Panc1 (cell line): Measurements from ENCODE around the gene EVC.

Source experiments
- POLR2AphosphoS5 ChIP-seq: IDR thresholded peaks from 2 replicates; pipeline ENCODE4 v1.6.1; 2012; ENCODE audit warnings: mild to moderate bottlenecking, low read depth, low read length, moderate library complexity
- TF ChIP-seq, protein P1 (sequence below): fragments of 450-650 bp; IDR thresholded peaks from 2 replicates; pipeline ENCODE4 v1.5.1; 2017; ENCODE audit warnings: mild to moderate bottlenecking
- TF ChIP-seq, protein P2 (sequence below), 2 experiments: IDR thresholded peaks; 2 replicates each; pipeline ENCODE4 v1.6.1; 2011 to 2012; ENCODE audit warnings: low read depth in 2 of 2, control low read depth in 1 of 2, low read length in 1 of 2, mild to moderate bottlenecking in 1 of 2, moderate library complexity in 1 of 2; ENCODE audit not compliant: insufficient read depth in 1 of 2

DNA sequence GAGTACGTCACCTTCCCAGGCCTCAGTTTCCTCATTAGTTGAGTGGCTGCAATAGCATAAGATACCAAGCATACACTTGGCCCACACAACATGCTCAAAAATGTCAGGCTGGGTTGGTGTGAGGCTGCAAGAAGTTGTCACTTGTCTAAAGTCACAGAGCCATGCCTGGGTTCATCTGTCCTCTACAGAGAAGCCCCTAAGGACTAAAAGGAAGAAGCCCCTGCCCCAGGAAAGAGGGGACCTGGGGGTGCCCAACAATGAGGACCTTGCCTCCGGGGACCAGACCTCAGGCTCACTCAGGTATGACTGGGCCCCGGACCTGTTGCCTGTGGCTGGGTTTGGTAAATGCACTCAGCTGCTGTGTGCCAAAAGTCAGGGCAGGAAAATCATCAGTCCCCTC is 99.2 kb downstream of the EVC start:
- TF ChIP-seq, protein P1, sequence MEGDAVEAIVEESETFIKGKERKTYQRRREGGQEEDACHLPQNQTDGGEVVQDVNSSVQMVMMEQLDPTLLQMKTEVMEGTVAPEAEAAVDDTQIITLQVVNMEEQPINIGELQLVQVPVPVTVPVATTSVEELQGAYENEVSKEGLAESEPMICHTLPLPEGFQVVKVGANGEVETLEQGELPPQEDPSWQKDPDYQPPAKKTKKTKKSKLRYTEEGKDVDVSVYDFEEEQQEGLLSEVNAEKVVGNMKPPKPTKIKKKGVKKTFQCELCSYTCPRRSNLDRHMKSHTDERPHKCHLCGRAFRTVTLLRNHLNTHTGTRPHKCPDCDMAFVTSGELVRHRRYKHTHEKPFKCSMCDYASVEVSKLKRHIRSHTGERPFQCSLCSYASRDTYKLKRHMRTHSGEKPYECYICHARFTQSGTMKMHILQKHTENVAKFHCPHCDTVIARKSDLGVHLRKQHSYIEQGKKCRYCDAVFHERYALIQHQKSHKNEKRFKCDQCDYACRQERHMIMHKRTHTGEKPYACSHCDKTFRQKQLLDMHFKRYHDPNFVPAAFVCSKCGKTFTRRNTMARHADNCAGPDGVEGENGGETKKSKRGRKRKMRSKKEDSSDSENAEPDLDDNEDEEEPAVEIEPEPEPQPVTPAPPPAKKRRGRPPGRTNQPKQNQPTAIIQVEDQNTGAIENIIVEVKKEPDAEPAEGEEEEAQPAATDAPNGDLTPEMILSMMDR, result no peak
- no peak for TF ChIP-seq POLR2AphosphoS5
- TF ChIP-seq, protein P2, sequence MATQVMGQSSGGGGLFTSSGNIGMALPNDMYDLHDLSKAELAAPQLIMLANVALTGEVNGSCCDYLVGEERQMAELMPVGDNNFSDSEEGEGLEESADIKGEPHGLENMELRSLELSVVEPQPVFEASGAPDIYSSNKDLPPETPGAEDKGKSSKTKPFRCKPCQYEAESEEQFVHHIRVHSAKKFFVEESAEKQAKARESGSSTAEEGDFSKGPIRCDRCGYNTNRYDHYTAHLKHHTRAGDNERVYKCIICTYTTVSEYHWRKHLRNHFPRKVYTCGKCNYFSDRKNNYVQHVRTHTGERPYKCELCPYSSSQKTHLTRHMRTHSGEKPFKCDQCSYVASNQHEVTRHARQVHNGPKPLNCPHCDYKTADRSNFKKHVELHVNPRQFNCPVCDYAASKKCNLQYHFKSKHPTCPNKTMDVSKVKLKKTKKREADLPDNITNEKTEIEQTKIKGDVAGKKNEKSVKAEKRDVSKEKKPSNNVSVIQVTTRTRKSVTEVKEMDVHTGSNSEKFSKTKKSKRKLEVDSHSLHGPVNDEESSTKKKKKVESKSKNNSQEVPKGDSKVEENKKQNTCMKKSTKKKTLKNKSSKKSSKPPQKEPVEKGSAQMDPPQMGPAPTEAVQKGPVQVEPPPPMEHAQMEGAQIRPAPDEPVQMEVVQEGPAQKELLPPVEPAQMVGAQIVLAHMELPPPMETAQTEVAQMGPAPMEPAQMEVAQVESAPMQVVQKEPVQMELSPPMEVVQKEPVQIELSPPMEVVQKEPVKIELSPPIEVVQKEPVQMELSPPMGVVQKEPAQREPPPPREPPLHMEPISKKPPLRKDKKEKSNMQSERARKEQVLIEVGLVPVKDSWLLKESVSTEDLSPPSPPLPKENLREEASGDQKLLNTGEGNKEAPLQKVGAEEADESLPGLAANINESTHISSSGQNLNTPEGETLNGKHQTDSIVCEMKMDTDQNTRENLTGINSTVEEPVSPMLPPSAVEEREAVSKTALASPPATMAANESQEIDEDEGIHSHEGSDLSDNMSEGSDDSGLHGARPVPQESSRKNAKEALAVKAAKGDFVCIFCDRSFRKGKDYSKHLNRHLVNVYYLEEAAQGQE (IDR thresholded peaks at IDR 0.05; ENCODE audit: insufficient read depth in 1 of 2, low read depth in 2 of 2, low read length in 1 of 2), result no peak
